ENCODE results near the gene GPR65.

The GPR65 gene

GRCh38 chr14:88023658-88024187 is 18.8 kb downstream of the GPR65 start:
- no peak for TF ChIP-seq YY1 (IDR thresholded peaks at IDR 0.05; ENCODE audit: low read depth)
- no peak for TF ChIP-seq FOXM1 (IDR thresholded peaks at IDR 0.05; ENCODE audit: borderline replicate concordance, low read depth)
- TF ChIP-seq NFIC (IDR thresholded peaks at IDR 0.05), result no peak
- TF ChIP-seq TCF12 (IDR thresholded peaks at IDR 0.05; ENCODE audit: low read depth), result no peak
- no peak for TF ChIP-seq EGR1 (IDR thresholded peaks at IDR 0.05)
- no peak for TF ChIP-seq TAF1 (IDR thresholded peaks at IDR 0.05; ENCODE audit: low read depth)

- TF ChIP-seq CEBPB (IDR thresholded peaks at IDR 0.05) (no peak), YY1 (IDR thresholded peaks at IDR 0.05; ENCODE audit: low read depth) (no peak), TAF1 (IDR thresholded peaks at IDR 0.05; ENCODE audit: low read depth) (no peak), CREB1 (IDR thresholded peaks at IDR 0.05; ENCODE audit: low read depth) (no peak), FOXM1 (IDR thresholded peaks at IDR 0.05; ENCODE audit: borderline replicate concordance, low read depth) (no peak), EGR1 (IDR thresholded peaks at IDR 0.05) (no peak), ZBTB7A (IDR thresholded peaks at IDR 0.05; ENCODE audit: low read depth) (no peak), RAD21 (IDR thresholded peaks at IDR 0.05; ENCODE audit: low read depth) (no peak), EP300 (IDR thresholded peaks at IDR 0.05; ENCODE audit: borderline replicate concordance) (no peak), MAX (IDR thresholded peaks at IDR 0.05) (no peak), TEAD4 (IDR thresholded peaks at IDR 0.05) (no peak), TCF12 (IDR thresholded peaks at IDR 0.05; ENCODE audit: low read depth) (no peak), NFIC (IDR thresholded peaks at IDR 0.05) (no peak)
- TF ChIP-seq, protein P1, sequence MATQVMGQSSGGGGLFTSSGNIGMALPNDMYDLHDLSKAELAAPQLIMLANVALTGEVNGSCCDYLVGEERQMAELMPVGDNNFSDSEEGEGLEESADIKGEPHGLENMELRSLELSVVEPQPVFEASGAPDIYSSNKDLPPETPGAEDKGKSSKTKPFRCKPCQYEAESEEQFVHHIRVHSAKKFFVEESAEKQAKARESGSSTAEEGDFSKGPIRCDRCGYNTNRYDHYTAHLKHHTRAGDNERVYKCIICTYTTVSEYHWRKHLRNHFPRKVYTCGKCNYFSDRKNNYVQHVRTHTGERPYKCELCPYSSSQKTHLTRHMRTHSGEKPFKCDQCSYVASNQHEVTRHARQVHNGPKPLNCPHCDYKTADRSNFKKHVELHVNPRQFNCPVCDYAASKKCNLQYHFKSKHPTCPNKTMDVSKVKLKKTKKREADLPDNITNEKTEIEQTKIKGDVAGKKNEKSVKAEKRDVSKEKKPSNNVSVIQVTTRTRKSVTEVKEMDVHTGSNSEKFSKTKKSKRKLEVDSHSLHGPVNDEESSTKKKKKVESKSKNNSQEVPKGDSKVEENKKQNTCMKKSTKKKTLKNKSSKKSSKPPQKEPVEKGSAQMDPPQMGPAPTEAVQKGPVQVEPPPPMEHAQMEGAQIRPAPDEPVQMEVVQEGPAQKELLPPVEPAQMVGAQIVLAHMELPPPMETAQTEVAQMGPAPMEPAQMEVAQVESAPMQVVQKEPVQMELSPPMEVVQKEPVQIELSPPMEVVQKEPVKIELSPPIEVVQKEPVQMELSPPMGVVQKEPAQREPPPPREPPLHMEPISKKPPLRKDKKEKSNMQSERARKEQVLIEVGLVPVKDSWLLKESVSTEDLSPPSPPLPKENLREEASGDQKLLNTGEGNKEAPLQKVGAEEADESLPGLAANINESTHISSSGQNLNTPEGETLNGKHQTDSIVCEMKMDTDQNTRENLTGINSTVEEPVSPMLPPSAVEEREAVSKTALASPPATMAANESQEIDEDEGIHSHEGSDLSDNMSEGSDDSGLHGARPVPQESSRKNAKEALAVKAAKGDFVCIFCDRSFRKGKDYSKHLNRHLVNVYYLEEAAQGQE (IDR thresholded peaks at IDR 0.05; ENCODE audit: low read depth), result no peak
- TF ChIP-seq, protein P2, sequence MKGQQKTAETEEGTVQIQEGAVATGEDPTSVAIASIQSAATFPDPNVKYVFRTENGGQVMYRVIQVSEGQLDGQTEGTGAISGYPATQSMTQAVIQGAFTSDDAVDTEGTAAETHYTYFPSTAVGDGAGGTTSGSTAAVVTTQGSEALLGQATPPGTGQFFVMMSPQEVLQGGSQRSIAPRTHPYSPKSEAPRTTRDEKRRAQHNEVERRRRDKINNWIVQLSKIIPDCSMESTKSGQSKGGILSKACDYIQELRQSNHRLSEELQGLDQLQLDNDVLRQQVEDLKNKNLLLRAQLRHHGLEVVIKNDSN (IDR thresholded peaks at IDR 0.05), result no peak
These were observed 20.4 kb downstream of the GPR65 start for GRCh38 chr14:88025313-88025712.

GRCh38 chr14:88026890-88027289 is 22.0 kb downstream of the GPR65 start:
- no peak for TF ChIP-seq CREB1 (IDR thresholded peaks at IDR 0.05; ENCODE audit: low read depth)
- no peak for TF ChIP-seq RAD21 (IDR thresholded peaks at IDR 0.05; ENCODE audit: low read depth)
- TF ChIP-seq, protein P1 (IDR thresholded peaks at IDR 0.05; ENCODE audit: low read depth), result no peak
- no peak for TF ChIP-seq FOXM1 (IDR thresholded peaks at IDR 0.05; ENCODE audit: borderline replicate concordance, low read depth)
- no peak for TF ChIP-seq TAF1 (IDR thresholded peaks at IDR 0.05; ENCODE audit: low read depth)
- no peak for TF ChIP-seq ZBTB7A (IDR thresholded peaks at IDR 0.05; ENCODE audit: low read depth)
- no peak for TF ChIP-seq MAX (IDR thresholded peaks at IDR 0.05)
- no peak for TF ChIP-seq EGR1 (IDR thresholded peaks at IDR 0.05)
- TF ChIP-seq EP300 (IDR thresholded peaks at IDR 0.05; ENCODE audit: borderline replicate concordance), result no peak
- TF ChIP-seq NFIC (IDR thresholded peaks at IDR 0.05), result no peak
- no peak for TF ChIP-seq TCF12 (IDR thresholded peaks at IDR 0.05; ENCODE audit: low read depth)
- no peak for TF ChIP-seq TEAD4 (IDR thresholded peaks at IDR 0.05)
- TF ChIP-seq, protein P2 (IDR thresholded peaks at IDR 0.05), result no peak
- no peak for TF ChIP-seq CEBPB (IDR thresholded peaks at IDR 0.05)

DNA sequence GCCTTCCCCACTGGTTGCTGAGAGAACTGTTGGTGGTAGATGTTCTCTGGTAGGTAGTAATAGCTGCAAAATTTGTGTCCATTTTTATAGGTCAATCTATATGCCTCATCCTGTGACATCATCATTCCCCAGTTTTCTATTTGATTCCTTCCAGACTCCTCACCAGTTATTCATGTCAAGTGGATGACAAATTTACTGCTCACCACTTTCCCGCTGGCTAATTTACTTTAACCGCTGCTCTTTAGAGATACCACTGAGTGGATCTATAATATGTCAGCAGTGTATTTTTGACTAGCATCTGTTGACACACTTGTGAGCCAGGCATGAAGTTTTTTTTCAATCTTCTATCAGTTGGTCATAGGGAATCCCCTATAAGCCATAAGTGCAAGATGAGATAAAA is 24.6 kb downstream of the GPR65 start:
- no peak for TF ChIP-seq EP300 (IDR thresholded peaks at IDR 0.05; ENCODE audit: borderline replicate concordance)
- no peak for TF ChIP-seq MAX (IDR thresholded peaks at IDR 0.05)
- no peak for TF ChIP-seq TEAD4 (IDR thresholded peaks at IDR 0.05)
- TF ChIP-seq NFIC (IDR thresholded peaks at IDR 0.05), result no peak
- TF ChIP-seq, protein P2 (IDR thresholded peaks at IDR 0.05), result no peak

- TF ChIP-seq CEBPB (IDR thresholded peaks at IDR 0.05) (no peak), RAD21 (IDR thresholded peaks at IDR 0.05; ENCODE audit: low read depth) (no peak), FOXM1 (IDR thresholded peaks at IDR 0.05; ENCODE audit: borderline replicate concordance, low read depth) (no peak), EGR1 (IDR thresholded peaks at IDR 0.05) (no peak), TCF12 (IDR thresholded peaks at IDR 0.05; ENCODE audit: low read depth) (no peak), NFIC (IDR thresholded peaks at IDR 0.05) (no peak), YY1 (IDR thresholded peaks at IDR 0.05; ENCODE audit: low read depth) (no peak), CREB1 (IDR thresholded peaks at IDR 0.05; ENCODE audit: low read depth) (no peak), MAX (IDR thresholded peaks at IDR 0.05) (no peak)
- TF ChIP-seq, protein P1 (IDR thresholded peaks at IDR 0.05; ENCODE audit: low read depth), result no peak
- TF ChIP-seq, protein P2 (IDR thresholded peaks at IDR 0.05), result no peak
These were observed 25.1 kb downstream of the GPR65 start for GRCh38 chr14:88030079-88030478.
